GM21717 (cell line): ENCODE measurements around the gene FAIM.
"Not testable (repeated sequence)": the region's sequence is repeated elsewhere in the genome, so short reads cannot be mapped to it uniquely, and the experiment has no call there.

ENCODE experiments used
- ATAC-seq: cut with Tn5 transposase; IDR thresholded peaks from one replicate; pipeline ENCODE4 v1.9.1; 2021; ENCODE audit warnings: mild to moderate bottlenecking, moderate library complexity; ENCODE audit not compliant: unreplicated experiment

Gene FAIM

GRCh38 chr3:138678086-138678485 is 69.5 kb downstream of the FAIM start:
- no peak for ATAC-seq

GRCh38 chr3:138678874-138679392 is 70.4 kb downstream of the FAIM start:
- ATAC-seq = no peak

DNA sequence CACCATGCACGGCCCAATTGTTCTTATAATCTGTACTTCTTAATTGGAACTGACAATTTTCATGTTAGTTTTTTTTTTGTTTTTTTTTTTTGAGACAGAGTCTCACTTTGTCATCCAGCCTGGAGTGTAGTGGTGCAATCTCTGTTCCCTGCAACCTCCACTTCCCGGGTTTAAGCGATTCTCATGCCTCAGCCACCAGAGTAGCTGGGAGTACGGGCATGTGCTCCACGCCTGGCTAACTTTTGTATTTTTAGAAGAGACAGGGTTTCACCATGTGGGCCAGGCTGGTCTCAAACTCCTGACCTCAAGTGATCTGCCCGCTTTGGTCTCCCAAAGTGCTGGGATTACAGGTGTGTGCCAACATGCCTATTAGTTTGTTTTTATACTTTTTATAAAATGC is 72.4 kb downstream of the FAIM start:
- ATAC-seq = not testable (repeated sequence)

GRCh38 chr3:138681463-138682220 is 73.1 kb downstream of the FAIM start:
- no peak for ATAC-seq

DNA sequence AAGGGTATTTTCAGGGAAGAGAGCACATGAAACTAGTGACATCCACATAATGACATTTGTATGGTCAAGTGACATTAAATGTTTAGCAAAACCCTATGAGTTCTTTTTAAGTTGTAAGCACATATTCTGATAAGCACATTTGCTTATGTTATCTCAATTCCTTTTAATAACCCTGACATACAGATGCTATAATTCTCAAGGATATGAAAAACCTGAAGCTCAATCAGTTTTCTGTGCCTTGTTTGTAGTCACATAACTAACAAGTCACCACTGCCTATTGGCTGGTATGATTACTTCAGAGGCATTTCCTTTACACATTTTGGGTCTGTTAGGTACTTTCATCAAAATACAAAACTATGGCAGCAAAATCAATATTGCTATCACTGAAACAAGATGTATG is 74.1 kb downstream of the FAIM start:
- ATAC-seq = no peak
